IMR-90 (cell line): ENCODE results near the gene RAP2A. TPM values are rescaled to one million over a fixed set of nuclear protein-coding genes. Genes with fewer than 3 reads are reported as not detected.

ENCODE experiments used
- ATAC-seq: fragments of 200-7000 bp; cut with Tn5 transposase; 2 replicates; pipeline ENCODE4 v1.9.1; 2020; ENCODE audit warnings: low read depth, mild to moderate bottlenecking, moderate library complexity
- BruUV-seq: library from RNA; stranded (reverse); fragments of 400-500 nt; replicated peaks from 2 replicates; lab custom pipeline; 2021; lab: Mats Ljungman, UMichigan
- CTCF ChIA-PET: fragments of 300-600 bp; formaldehyde crosslinking; extraction: SDS; loops from one replicate; lab custom pipeline; 2021; ENCODE audit warnings: antibody characterized with exemption; lab: Yijun Ruan, JAX
- POLR2A ChIA-PET: fragments of 300-600 bp; sonication (Branson Sonifier 250); formaldehyde crosslinking; loops from one replicate; lab custom pipeline; 2022; ENCODE audit warnings: antibody characterized with exemption; ENCODE audit not compliant: unreplicated experiment; lab: Charles Lee
- DNase-seq: peaks from one replicate; pipeline ENCODE4 v3.0.0; 2013
- H2AFZ ChIP-seq: replicated peaks from 2 replicates; pipeline ENCODE3; 2013; ENCODE audit warnings: low read length, mild to moderate bottlenecking; ENCODE audit not compliant: poor library complexity
- H2AK5ac ChIP-seq: 2 replicates; pipeline ENCODE4 v1.6.1; 2013; ENCODE audit warnings: low read depth, low read length, inconsistent platforms
- H2AK9ac ChIP-seq: replicated peaks from 2 replicates; pipeline ENCODE3; 2013; ENCODE audit warnings: mild to moderate bottlenecking, low read depth, low read length, moderate library complexity; ENCODE audit not compliant: poor library complexity
- H2BK120ac ChIP-seq: 2 replicates; pipeline ENCODE4 v1.6.1; 2013; ENCODE audit warnings: low read depth, low read length, inconsistent platforms
- H2BK15ac ChIP-seq: 3 replicates; pipeline ENCODE4 v1.6.1; 2013; ENCODE audit warnings: low read depth, low read length, inconsistent platforms
- H2BK20ac ChIP-seq: 2 replicates; pipeline ENCODE4 v1.6.1; 2013; ENCODE audit warnings: low read depth, mild to moderate bottlenecking, inconsistent platforms, low read length, moderate library complexity
- H2BK5ac ChIP-seq: 2 replicates; pipeline ENCODE4 v1.6.1; 2013; ENCODE audit warnings: mild to moderate bottlenecking, low read depth, low read length, inconsistent platforms; ENCODE audit not compliant: poor library complexity, severe bottlenecking
- H3K14ac ChIP-seq: replicated peaks from 2 replicates; pipeline ENCODE4 v1.6.1; 2013; ENCODE audit warnings: low read depth, low read length, inconsistent platforms
- H3K18ac ChIP-seq: 2 replicates; pipeline ENCODE4 v1.6.1; 2013; ENCODE audit warnings: low read depth, low read length, control low read depth
- H3K23ac ChIP-seq: 2 replicates; pipeline ENCODE4 v1.6.1; 2013; ENCODE audit warnings: low read depth, low read length, inconsistent platforms
- H3K27ac ChIP-seq: 2 replicates; pipeline ENCODE4 v1.5.1; 2013; ENCODE audit warnings: mild to moderate bottlenecking, control low read depth, low read length; ENCODE audit not compliant: insufficient read depth
- H3K27me3 ChIP-seq: 2 replicates; pipeline ENCODE4 v1.6.1; 2013; ENCODE audit warnings: low read length; ENCODE audit not compliant: control insufficient read depth, insufficient read depth
- H3K36me3 ChIP-seq: 2 replicates; pipeline ENCODE4 v1.6.1; 2013; ENCODE audit warnings: low read length, mixed read lengths; ENCODE audit not compliant: control insufficient read depth, insufficient read depth
- H3K4ac ChIP-seq: 2 replicates; pipeline ENCODE4 v1.6.1; 2013; ENCODE audit warnings: low read depth, low read length, inconsistent platforms
- H3K4me1 ChIP-seq: 2 replicates; pipeline ENCODE4 v1.6.1; 2013; ENCODE audit warnings: low read length, mixed read lengths; ENCODE audit not compliant: control insufficient read depth, insufficient read depth
- H3K4me2 ChIP-seq: 2 replicates; pipeline ENCODE4 v1.6.1; 2013; ENCODE audit warnings: low read depth, mild to moderate bottlenecking, control low read depth, low read length, moderate library complexity
- H3K4me3 ChIP-seq: 2 replicates; pipeline ENCODE4 v1.5.1; 2013; ENCODE audit warnings: low read depth, mild to moderate bottlenecking, control low read depth, low read length, moderate library complexity; ENCODE audit not compliant: insufficient read depth
- H3K56ac ChIP-seq: 2 replicates; pipeline ENCODE4 v1.6.1; 2013; ENCODE audit warnings: low read length, inconsistent platforms; ENCODE audit not compliant: insufficient read depth; ENCODE audit errors: extremely low read depth
- H3K79me1 ChIP-seq, 2 experiments: 2 replicates each; pipeline ENCODE4 v1.6.1; 2013; ENCODE audit warnings: low read length in 2 of 2, inconsistent platforms in 1 of 2, low read depth in 1 of 2
- H3K9ac ChIP-seq: 2 replicates; pipeline ENCODE4 v1.6.1; 2013; ENCODE audit warnings: low read depth, low read length, control low read depth
- H3K9me1 ChIP-seq: 2 replicates; pipeline ENCODE4 v1.6.1; 2013; ENCODE audit warnings: low read length, inconsistent platforms; ENCODE audit not compliant: insufficient read depth
- H3K9me3 ChIP-seq: 2 replicates; pipeline ENCODE4 v1.6.1; 2013; ENCODE audit warnings: low read length; ENCODE audit not compliant: control insufficient read depth, insufficient read depth
- H4K20me1 ChIP-seq: 2 replicates; pipeline ENCODE4 v1.6.1; 2013; ENCODE audit warnings: low read length, inconsistent platforms; ENCODE audit not compliant: insufficient read depth
- H4K5ac ChIP-seq: 2 replicates; pipeline ENCODE4 v1.6.1; 2013; ENCODE audit warnings: mild to moderate bottlenecking, low read depth, low read length, control low read depth
- H4K8ac ChIP-seq, 2 experiments: 2 replicates each; pipeline ENCODE4 v1.6.1; 2013; ENCODE audit warnings: low read depth in 2 of 2, low read length in 2 of 2, control low read depth in 1 of 2, inconsistent platforms in 1 of 2
- H4K91ac ChIP-seq: 2 replicates; pipeline ENCODE4 v1.6.1; 2013; ENCODE audit warnings: low read depth, low read length, inconsistent platforms; ENCODE audit not compliant: insufficient read depth
- FOS ChIP-seq: fragments of 150-350 bp; IDR thresholded peaks from 2 replicates; pipeline ENCODE4 v1.6.1; 2016; ENCODE audit warnings: low read depth, low read length
- POLR2A ChIP-seq: IDR thresholded peaks from 2 replicates; pipeline ENCODE4 v1.6.1; 2012; ENCODE audit warnings: mild to moderate bottlenecking, low read depth, low read length
- SMC3 ChIP-seq: fragments of 150-350 bp; IDR thresholded peaks from 2 replicates; pipeline ENCODE4 v1.6.1; 2016; ENCODE audit warnings: low read depth, mild to moderate bottlenecking, antibody characterized with exemption, low read length, moderate library complexity
- WGBS, 2 experiments: methylation state at CpG; one replicate each; pipeline versions ENCODE4 v1.1.5 to v1.1.7; 2013; ENCODE audit warnings: missing lambda C conversion rate in 2 of 2; ENCODE audit not compliant: insufficient read length in 1 of 2; ENCODE audit errors: extremely low coverage in 2 of 2; 5-methylcytosine and 5-hydroxymethylcytosine counted together
- dilution Hi-C: fragments of 300-500 bp; cut with HindIII; formaldehyde crosslinking; loops from one replicate; pipeline ENCODE4 v1.14.3; 2018; ENCODE audit warnings: low sequenced_read_pairs; ENCODE audit not compliant: unreplicated experiment
- in situ Hi-C: fragments of 300-500 bp; cut with MboI; formaldehyde crosslinking; loops from 3 replicates; pipeline ENCODE4 v1.14.3; 2019; ENCODE audit warnings: low sequenced_read_pairs, inconsistent platforms, mixed read lengths
- intact Hi-C: fragments of 100-400 bp; cut with micrococcal nuclease; formaldehyde crosslinking; loops from 2 replicates; pipeline ENCODE4 v1.10.0; 2022
- polyA plus RNA-seq, 3 experiments: library from polyadenylated mRNA; depleted of rRNA; stranded (reverse); fragments of >200 nt; gene quantifications; 2 replicates each; pipeline ENCODE4 v1.2.3, GENCODE V29; 2012; ENCODE audit warnings: low replicate concordance in 1 of 3
- total RNA-seq: library from RNA; depleted of rRNA; stranded (reverse); fragments of >200 nt; gene quantifications from 2 replicates; pipeline ENCODE4 v1.2.3, GENCODE V29; 2012
- TF ChIP-seq, protein P1 (sequence below): fragments of 150-350 bp; IDR thresholded peaks from 2 replicates; pipeline ENCODE4 v1.6.1; 2016; ENCODE audit warnings: low read depth, mild to moderate bottlenecking, low read length, moderate library complexity, borderline replicate concordance

Gene RAP2A
- total and polyA plus RNA-seq, 2 of the 4 experiments (the other 2 are of a cell fraction): 6.4 to 21.0 TPM

DNA sequence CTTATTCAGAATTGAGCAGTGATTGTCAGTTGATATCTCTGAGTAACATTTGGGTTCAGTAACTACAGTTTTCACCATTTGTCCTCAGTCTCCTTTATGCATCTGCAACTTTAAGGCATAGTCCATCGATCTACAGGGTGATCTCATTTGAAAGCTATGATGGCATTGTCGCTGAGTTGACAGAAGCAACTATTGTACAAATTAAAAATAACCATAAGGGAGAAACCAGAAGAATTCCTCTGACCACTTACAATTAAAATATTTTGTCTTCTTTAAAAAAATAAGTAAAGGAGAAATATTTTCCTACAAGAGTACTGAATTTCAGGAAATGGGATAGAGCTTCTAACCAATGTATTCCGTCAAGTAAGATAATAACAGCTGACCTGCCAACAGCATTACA is 30.6 kb downstream of the RAP2A start:
- Histone ChIP-seq H2BK120ac (no peak overlapping the region), H3K36me3 (peaks cover 10% of the 10 kb centered on the region), H3K14ac (no peak overlapping the region), H3K56ac (no peak overlapping the region), H3K4me3 (no peak overlapping the region), H4K8ac (no peak overlapping the region), H2AK9ac (no peak overlapping the region), H4K5ac (no peak overlapping the region), H2BK5ac (no peak overlapping the region), H2AFZ (no peak overlapping the region), H3K4me1 (peaks cover 2% of the 10 kb centered on the region; the same call in 1 of the 2 replicates), H2BK15ac (no peak overlapping the region), H3K4ac (no peak overlapping the region), H3K4me2 (no peak overlapping the region), H3K79me1 (peaks cover 25 to 28% of the 10 kb centered on the region in 2 experiments), H2AK5ac (no peak overlapping the region), H3K27ac (no peak overlapping the region), H2BK20ac (no peak overlapping the region), H3K9ac (no peak overlapping the region), H3K27me3 (no peaks in the 10 kb centered on the region), H3K18ac (no peak overlapping the region), H3K9me1 (peaks cover 4% of the 10 kb centered on the region; the same call in 1 of the 2 replicates), H3K23ac (no peak overlapping the region), H4K91ac (no peak overlapping the region), H3K9me3 (no peaks in the 10 kb centered on the region), H4K20me1 (peaks cover 7% of the 10 kb centered on the region; the same call in 1 of the 2 replicates)
- no TSS peak for BruUV-seq
- ChIA-PET CTCF (no interaction called here), POLR2A (no interaction called here)
- dilution Hi-C loops (no loop called here), intact Hi-C loops (no loop called here), in situ Hi-C loops (no loop called here)
- DNase-seq: no peak
- ATAC-seq: no peak
- no peak for TF ChIP-seq SMC3
- TF ChIP-seq POLR2A: no peak
- no peak for TF ChIP-seq FOS
- TF ChIP-seq, protein P1, sequence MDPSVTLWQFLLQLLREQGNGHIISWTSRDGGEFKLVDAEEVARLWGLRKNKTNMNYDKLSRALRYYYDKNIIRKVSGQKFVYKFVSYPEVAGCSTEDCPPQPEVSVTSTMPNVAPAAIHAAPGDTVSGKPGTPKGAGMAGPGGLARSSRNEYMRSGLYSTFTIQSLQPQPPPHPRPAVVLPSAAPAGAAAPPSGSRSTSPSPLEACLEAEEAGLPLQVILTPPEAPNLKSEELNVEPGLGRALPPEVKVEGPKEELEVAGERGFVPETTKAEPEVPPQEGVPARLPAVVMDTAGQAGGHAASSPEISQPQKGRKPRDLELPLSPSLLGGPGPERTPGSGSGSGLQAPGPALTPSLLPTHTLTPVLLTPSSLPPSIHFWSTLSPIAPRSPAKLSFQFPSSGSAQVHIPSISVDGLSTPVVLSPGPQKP: no peak
- WGBS, 2 experiments: 100% methylated on average over 1 of the region's 3 CpGs; no CpG with 5 or more reads in 1 of the 2 experiments
